DND-41 (cell line): ENCODE measurements around the gene EPS8L2.

Source experiments
- CTCF ChIP-seq: IDR thresholded peaks from 2 replicates; pipeline ENCODE4 v1.5.1; 2012; ENCODE audit warnings: borderline replicate concordance, low read length, moderate library complexity, mild to moderate bottlenecking; ENCODE audit not compliant: poor library complexity, severe bottlenecking; ENCODE audit errors: extremely low read depth
- EZH2 ChIP-seq: IDR thresholded peaks from 3 replicates; pipeline ENCODE4 v1.6.1; 2012; ENCODE audit warnings: borderline replicate concordance, low read depth, mild to moderate bottlenecking, moderate library complexity, low read length, inconsistent platforms; ENCODE audit not compliant: severe bottlenecking

GRCh38 chr11:720642-721246 is 14.7 kb downstream of the EPS8L2 start:
- TF ChIP-seq CTCF (no peak), EZH2 (no peak)
